GM23248 (cell line): Measurements from ENCODE around the gene DHX58. TPM values are rescaled to one million over a fixed set of nuclear protein-coding genes. Genes with fewer than 3 reads are reported as not detected.

ENCODE experiments used
- DNase-seq: peaks from one replicate; pipeline ENCODE4 v3.0.0-alpha.2; 2015
- H2AFZ ChIP-seq: fragments of 200-600 bp; sonication (generic); 2 replicates; pipeline ENCODE4 v1.6.1; 2016; ENCODE audit warnings: antibody characterized with exemption
- H3F3A ChIP-seq: fragments of 200-600 bp; sonication (generic); 2 replicates; pipeline ENCODE4 v1.6.1; 2016; ENCODE audit warnings: mild to moderate bottlenecking, antibody characterized with exemption, mixed run types; ENCODE audit not compliant: insufficient read depth
- H3K27ac ChIP-seq: fragments of 200-600 bp; sonication (generic); 2 replicates; pipeline ENCODE4 v1.5.1; 2016; ENCODE audit warnings: mild to moderate bottlenecking
- H3K27me3 ChIP-seq: fragments of 200-600 bp; sonication (generic); replicated peaks from 2 replicates; pipeline ENCODE4 v1.6.1; 2016; ENCODE audit warnings: mild to moderate bottlenecking; ENCODE audit not compliant: insufficient read depth
- H3K36me3 ChIP-seq: fragments of 200-600 bp; sonication (generic); 2 replicates; pipeline ENCODE4 v1.6.1; 2016; ENCODE audit warnings: low read depth, mild to moderate bottlenecking
- H3K4me1 ChIP-seq: fragments of 200-600 bp; sonication (generic); 2 replicates; pipeline ENCODE4 v1.6.1; 2016; ENCODE audit warnings: mild to moderate bottlenecking; ENCODE audit not compliant: insufficient read depth
- H3K4me2 ChIP-seq: fragments of 200-600 bp; sonication (generic); one replicate; pipeline ENCODE4 v1.6.1; 2016; ENCODE audit warnings: mild to moderate bottlenecking; ENCODE audit not compliant: unreplicated experiment
- H3K4me3 ChIP-seq: fragments of 200-600 bp; sonication (generic); 2 replicates; pipeline ENCODE4 v1.5.1; 2016; ENCODE audit warnings: mild to moderate bottlenecking
- H3K79me2 ChIP-seq: fragments of 200-600 bp; sonication (generic); 2 replicates; pipeline ENCODE4 v1.6.1; 2016; ENCODE audit warnings: mild to moderate bottlenecking; ENCODE audit not compliant: insufficient read depth
- H3K9ac ChIP-seq: fragments of 200-600 bp; sonication (generic); 2 replicates; pipeline ENCODE4 v1.6.1; 2016; ENCODE audit warnings: mild to moderate bottlenecking
- H3K9me2 ChIP-seq: fragments of 200-600 bp; sonication (generic); 2 replicates; pipeline ENCODE4 v1.6.1; 2016; ENCODE audit warnings: mixed run types, mild to moderate bottlenecking, moderate library complexity; ENCODE audit not compliant: insufficient read depth
- H3K9me3 ChIP-seq: fragments of 200-600 bp; sonication (generic); one replicate; pipeline ENCODE4 v1.6.1; 2017; ENCODE audit warnings: low read depth
- H4K20me1 ChIP-seq: fragments of 200-600 bp; sonication (generic); 2 replicates; pipeline ENCODE4 v1.6.0; 2016; ENCODE audit not compliant: insufficient read depth
- EZH2 ChIP-seq: fragments of 200-600 bp; sonication (generic); IDR thresholded peaks from 2 replicates; pipeline ENCODE4 v1.6.1; 2018; ENCODE audit warnings: antibody characterized with exemption, mild to moderate bottlenecking; ENCODE audit not compliant: insufficient read depth, poor library complexity, severe bottlenecking
- EZH2phosphoT487 ChIP-seq: fragments of 200-600 bp; sonication (generic); IDR thresholded peaks from 2 replicates; pipeline ENCODE4 v1.6.1; 2018; ENCODE audit warnings: antibody characterized with exemption, moderate library complexity, mild to moderate bottlenecking, low read depth; ENCODE audit not compliant: insufficient read depth
- WGBS, 2 experiments: methylation state at CpG; one replicate each; pipeline ENCODE4 v1.1.6; 2015 to 2017; ENCODE audit warnings: low lambda C conversion rate in 2 of 2, low coverage in 1 of 2; ENCODE audit errors: missing lambda C conversion rate in 2 of 2; 5-methylcytosine and 5-hydroxymethylcytosine counted together
- in situ Hi-C: fragments of 300-500 bp; cut with MboI; formaldehyde crosslinking; loops from 2 replicates; pipeline ENCODE4 v1.15.0; 2020
- polyA plus RNA-seq: library from polyadenylated mRNA; unstranded; fragments of >200 nt; fragmentation: Nextera tagmentation; extraction: Ambion mirVana; gene quantifications from 2 replicates; pipeline ENCODE4 v1.2.1, GENCODE V29; 2016
- total RNA-seq: library from RNA; depleted of rRNA; stranded (reverse); fragments of >200 nt; shearing (Covaris generic); gene quantifications from 2 replicates; pipeline ENCODE4 v1.2.3, GENCODE V29; 2014; rRNA removed

The DHX58 gene
- total and polyA plus RNA-seq, 2 experiments from 2014 or later: 2.0 to 2.5 TPM

- 10 to 14% methylated on average over 7 to 12 of the region's 12 CpGs for WGBS, 2 experiments
- H3K79me2 ChIP-seq: no peaks in the 10 kb centered on the region
- H3K27ac ChIP-seq: no peak overlapping the region
- H3K9me3 ChIP-seq: no peaks in the 10 kb centered on the region
- no peak overlapping the region for H3K9ac ChIP-seq
- H2AFZ ChIP-seq: no peak overlapping the region
- DNase-seq: no peak
- H3K4me2 ChIP-seq: no peak overlapping the region
- H3K4me1 ChIP-seq: no peaks in the 10 kb centered on the region
- H3K9me2 ChIP-seq: no peaks in the 10 kb centered on the region
- H4K20me1 ChIP-seq: no peaks in the 10 kb centered on the region
- peaks cover 32% of the 10 kb centered on the region for H3K27me3 ChIP-seq
- no peak overlapping the region for H3K4me3 ChIP-seq
- TF ChIP-seq EZH2 (no peak), EZH2phosphoT487 (no peak)
- in situ Hi-C loops: no loop called here
- H3F3A ChIP-seq: no peaks in the 10 kb centered on the region
- no peaks in the 10 kb centered on the region for H3K36me3 ChIP-seq
Observed at GRCh38 chr17:42053731-42054500, 58.6 kb downstream of the DHX58 start.

- Histone ChIP-seq H3K79me2 (no peaks in the 10 kb centered on the region), H3K9me3 (no peaks in the 10 kb centered on the region), H3K4me1 (no peaks in the 10 kb centered on the region), H3K27me3 (peaks cover 38% of the 10 kb centered on the region), H2AFZ (no peak overlapping the region), H3K4me3 (no peak overlapping the region), H3K9ac (no peak overlapping the region), H4K20me1 (no peaks in the 10 kb centered on the region), H3K4me2 (no peak overlapping the region), H3K36me3 (no peaks in the 10 kb centered on the region), H3F3A (no peaks in the 10 kb centered on the region), H3K27ac (no peak overlapping the region), H3K9me2 (no peaks in the 10 kb centered on the region)
- in situ Hi-C loops: no loop called here
- TF ChIP-seq EZH2phosphoT487 (no peak), EZH2 (no peak)
- 57 to 64% methylated on average over 6 of the region's 6 CpGs for WGBS, 2 experiments
- no peak for DNase-seq
Observed at GRCh38 chr17:42052346-42052877, 60.1 kb downstream of the DHX58 start.

- H3K27ac ChIP-seq: no peak overlapping the region
- no peaks in the 10 kb centered on the region for H3K4me1 ChIP-seq
- no peak overlapping the region for H3K4me3 ChIP-seq
- H3K9me2 ChIP-seq: no peaks in the 10 kb centered on the region
- H2AFZ ChIP-seq: no peak overlapping the region
- TF ChIP-seq EZH2 (no peak), EZH2phosphoT487 (no peak)
- no peak overlapping the region for H3K4me2 ChIP-seq
- no peak overlapping the region for H3K9ac ChIP-seq
- 95 to 96% methylated on average over 7 of the region's 7 CpGs for WGBS, 2 experiments
- DNase-seq: no peak
- no peaks in the 10 kb centered on the region for H3K79me2 ChIP-seq
- H3F3A ChIP-seq: no peaks in the 10 kb centered on the region
- H3K36me3 ChIP-seq: no peaks in the 10 kb centered on the region
- in situ Hi-C loops: no loop called here
- no peaks in the 10 kb centered on the region for H3K9me3 ChIP-seq
- peaks cover 38% of the 10 kb centered on the region for H3K27me3 ChIP-seq
- H4K20me1 ChIP-seq: no peaks in the 10 kb centered on the region
Observed at GRCh38 chr17:42051645-42052044, 60.9 kb downstream of the DHX58 start.

Other genes with a start within 250 kb of the DHX58 start
- 27.7 and 28.5 TPM in 2 replicates for gene KLHL11, start 247.3 kb downstream of the DHX58 start, total RNA-seq
- 12.5 and 12.8 TPM in 2 replicates for gene KLHL11, start 247.3 kb downstream of the DHX58 start, polyA plus RNA-seq
- gene ACLY, start 193.8 kb downstream of the DHX58 start, total RNA-seq: 139 and 144 TPM in 2 replicates
- gene ACLY, start 193.8 kb downstream of the DHX58 start, polyA plus RNA-seq: 101 TPM in 2 replicates
- gene ODAD4, start 182.1 kb downstream of the DHX58 start, total RNA-seq: 0.25 and 0.54 TPM in 2 replicates
- gene ODAD4, start 182.1 kb downstream of the DHX58 start, polyA plus RNA-seq: 0.81 and 1.4 TPM in 2 replicates
- gene CNP, start 145.9 kb downstream of the DHX58 start, total RNA-seq: 58.3 and 69.4 TPM in 2 replicates
- gene CNP, start 145.9 kb downstream of the DHX58 start, polyA plus RNA-seq: 103 and 107 TPM in 2 replicates
- 61.6 and 71.3 TPM in 2 replicates for gene DNAJC7, start 95.3 kb downstream of the DHX58 start, total RNA-seq
- 69.3 and 73.5 TPM in 2 replicates for gene DNAJC7, start 95.3 kb downstream of the DHX58 start, polyA plus RNA-seq
- 70.8 and 71.2 TPM in 2 replicates for gene NKIRAS2, start 92.6 kb downstream of the DHX58 start, total RNA-seq
- 66.5 and 67.5 TPM in 2 replicates for gene NKIRAS2, start 92.6 kb downstream of the DHX58 start, polyA plus RNA-seq
- gene C17orf113, start 62.1 kb downstream of the DHX58 start, total RNA-seq: 0.13 TPM in 1 of 2 replicates, not detected in the other
- not detected in 2 replicates for gene C17orf113, start 62.1 kb downstream of the DHX58 start, polyA plus RNA-seq
- gene ZNF385C, start 14.2 kb downstream of the DHX58 start, total RNA-seq: not detected in 2 replicates
- not detected in 2 replicates for gene ZNF385C, start 14.2 kb downstream of the DHX58 start, polyA plus RNA-seq
- 13.9 and 16.8 TPM in 2 replicates for gene KAT2A, start 8.7 kb upstream of the DHX58 start, total RNA-seq
- 6.0 and 7.2 TPM in 2 replicates for gene KAT2A, start 8.7 kb upstream of the DHX58 start, polyA plus RNA-seq
- not detected in 2 replicates for gene HSPB9, start 10.1 kb upstream of the DHX58 start, total RNA-seq
- 0.34 TPM in 1 of 2 replicates, not detected in the other for gene HSPB9, start 10.1 kb upstream of the DHX58 start, polyA plus RNA-seq
- gene RAB5C, start 42.3 kb upstream of the DHX58 start, total RNA-seq: 97.5 and 128 TPM in 2 replicates
- gene RAB5C, start 42.3 kb upstream of the DHX58 start, polyA plus RNA-seq: 123 and 124 TPM in 2 replicates
- gene KCNH4, start 68.4 kb upstream of the DHX58 start, total RNA-seq: not detected in 2 replicates
- gene KCNH4, start 68.4 kb upstream of the DHX58 start, polyA plus RNA-seq: not detected in 2 replicates
- gene HCRT, start 72.7 kb upstream of the DHX58 start, total RNA-seq: not detected in 2 replicates
- not detected in 2 replicates for gene HCRT, start 72.7 kb upstream of the DHX58 start, polyA plus RNA-seq
- gene GHDC, start 81.8 kb upstream of the DHX58 start, total RNA-seq: 25.0 and 27.6 TPM in 2 replicates
- 11.1 and 13.0 TPM in 2 replicates for gene GHDC, start 81.8 kb upstream of the DHX58 start, polyA plus RNA-seq
- 21.8 and 23.5 TPM in 2 replicates for gene STAT5B, start 163.7 kb upstream of the DHX58 start, total RNA-seq
- gene STAT5B, start 163.7 kb upstream of the DHX58 start, polyA plus RNA-seq: 11.9 and 13.8 TPM in 2 replicates
- gene STAT5A, start 175.8 kb upstream of the DHX58 start, total RNA-seq: 21.2 and 26.3 TPM in 2 replicates
- gene STAT5A, start 175.8 kb upstream of the DHX58 start, polyA plus RNA-seq: 6.7 and 6.8 TPM in 2 replicates